ENCODE results near the gene RLBP1.

Gene RLBP1

GRCh38 chr15:89205991-89206585 lies 15.3 kb downstream of the RLBP1 start:
- H3K27me3 ChIP-seq (ENCODE audit: control insufficient read depth, insufficient read depth, low read length): no peaks in the 10 kb centered on the region
- H3K4me3 ChIP-seq (ENCODE audit: low read depth, low read length): no peak overlapping the region
- H3K4me1 ChIP-seq (ENCODE audit: control insufficient read depth, insufficient read depth, low read length): peaks cover 11% of the 10 kb centered on the region
- H3K9ac ChIP-seq (ENCODE audit: low read depth, low read length): no peak overlapping the region
- no peaks in the 10 kb centered on the region for H3K36me3 ChIP-seq (ENCODE audit: control insufficient read depth, insufficient read depth, low read length)
- H3K27ac ChIP-seq (ENCODE audit: low read depth, low read length): no peak overlapping the region
- H3K9me3 ChIP-seq (ENCODE audit: control insufficient read depth, insufficient read depth, low read length): no peaks in the 10 kb centered on the region

- no peaks in the 10 kb centered on the region for H3K9me3 ChIP-seq (ENCODE audit: control insufficient read depth, insufficient read depth, low read length)
- H3K27me3 ChIP-seq (ENCODE audit: control insufficient read depth, insufficient read depth, low read length): no peaks in the 10 kb centered on the region
- no peak overlapping the region for H3K4me3 ChIP-seq (ENCODE audit: low read depth, low read length)
- peaks cover 27% of the 10 kb centered on the region for H3K4me1 ChIP-seq (ENCODE audit: control insufficient read depth, insufficient read depth, low read length)
- H3K27ac ChIP-seq (ENCODE audit: low read depth, low read length): no peak overlapping the region
- no peaks in the 10 kb centered on the region for H3K36me3 ChIP-seq (ENCODE audit: control insufficient read depth, insufficient read depth, low read length)
- no peak overlapping the region for H3K9ac ChIP-seq (ENCODE audit: low read depth, low read length)
Measured at GRCh38 chr15:89203705-89204273, 17.6 kb downstream of the RLBP1 start.

GRCh38 chr15:89201465-89202005 lies 19.8 kb downstream of the RLBP1 start:
- Histone ChIP-seq H3K36me3 (ENCODE audit: control insufficient read depth, insufficient read depth, low read length) (no peaks in the 10 kb centered on the region), H3K9ac (ENCODE audit: low read depth, low read length) (no peak overlapping the region), H3K9me3 (ENCODE audit: control insufficient read depth, insufficient read depth, low read length) (no peaks in the 10 kb centered on the region), H3K4me1 (ENCODE audit: control insufficient read depth, insufficient read depth, low read length) (peaks cover 48% of the 10 kb centered on the region), H3K27me3 (ENCODE audit: control insufficient read depth, insufficient read depth, low read length) (no peaks in the 10 kb centered on the region), H3K27ac (ENCODE audit: low read depth, low read length) (no peak overlapping the region), H3K4me3 (ENCODE audit: low read depth, low read length) (no peak overlapping the region)

- Histone ChIP-seq H3K27ac (ENCODE audit: low read depth, low read length) (no peak overlapping the region), H3K36me3 (ENCODE audit: control insufficient read depth, insufficient read depth, low read length) (no peaks in the 10 kb centered on the region)
Measured at GRCh38 chr15:89200182-89200581, 21.2 kb downstream of the RLBP1 start.

GRCh38 chr15:89199746-89200145 lies 21.6 kb downstream of the RLBP1 start:
- Histone ChIP-seq H3K27me3 (ENCODE audit: control insufficient read depth, insufficient read depth, low read length) (no peaks in the 10 kb centered on the region), H3K27ac (ENCODE audit: low read depth, low read length) (peak overlapping the region; percentile 75), H3K4me3 (ENCODE audit: low read depth, low read length) (no peak overlapping the region), H3K4me1 (ENCODE audit: control insufficient read depth, insufficient read depth, low read length) (peaks cover 48% of the 10 kb centered on the region), H3K36me3 (ENCODE audit: control insufficient read depth, insufficient read depth, low read length) (no peaks in the 10 kb centered on the region), H3K9me3 (ENCODE audit: control insufficient read depth, insufficient read depth, low read length) (no peaks in the 10 kb centered on the region), H3K9ac (ENCODE audit: low read depth, low read length) (no peak overlapping the region)

More at GRCh38 chr15:89200182-89200581, 21.2 kb downstream of the RLBP1 start:
- Histone ChIP-seq H3K27me3 (ENCODE audit: control insufficient read depth, insufficient read depth, low read length) (no peaks in the 10 kb centered on the region), H3K9me3 (ENCODE audit: control insufficient read depth, insufficient read depth, low read length) (no peaks in the 10 kb centered on the region), H3K9ac (ENCODE audit: low read depth, low read length) (no peak overlapping the region), H3K4me3 (ENCODE audit: low read depth, low read length) (no peak overlapping the region), H3K4me1 (ENCODE audit: control insufficient read depth, insufficient read depth, low read length) (peaks cover 48% of the 10 kb centered on the region)

- no peak overlapping the region for H3K4me3 ChIP-seq (ENCODE audit: low read depth, low read length)
- no peaks in the 10 kb centered on the region for H3K36me3 ChIP-seq (ENCODE audit: control insufficient read depth, insufficient read depth, low read length)
- H3K9me3 ChIP-seq (ENCODE audit: control insufficient read depth, insufficient read depth, low read length): no peaks in the 10 kb centered on the region
- H3K27ac ChIP-seq (ENCODE audit: low read depth, low read length): peak overlapping the region; percentile 75
- no peaks in the 10 kb centered on the region for H3K27me3 ChIP-seq (ENCODE audit: control insufficient read depth, insufficient read depth, low read length)
- peaks cover 48% of the 10 kb centered on the region for H3K4me1 ChIP-seq (ENCODE audit: control insufficient read depth, insufficient read depth, low read length)
- H3K9ac ChIP-seq (ENCODE audit: low read depth, low read length): no peak overlapping the region
Measured at GRCh38 chr15:89198934-89199333, 22.4 kb downstream of the RLBP1 start.

GRCh38 chr15:89198196-89198595 lies 23.2 kb downstream of the RLBP1 start:
- Histone ChIP-seq H3K36me3 (ENCODE audit: control insufficient read depth, insufficient read depth, low read length) (peaks cover 2% of the 10 kb centered on the region; the same call in 1 of the 2 replicates), H3K9me3 (ENCODE audit: control insufficient read depth, insufficient read depth, low read length) (no peaks in the 10 kb centered on the region), H3K9ac (ENCODE audit: low read depth, low read length) (no peak overlapping the region), H3K27ac (ENCODE audit: low read depth, low read length) (peak overlapping the region; percentile 75), H3K4me1 (ENCODE audit: control insufficient read depth, insufficient read depth, low read length) (peaks cover 48% of the 10 kb centered on the region), H3K4me3 (ENCODE audit: low read depth, low read length) (no peak overlapping the region), H3K27me3 (ENCODE audit: control insufficient read depth, insufficient read depth, low read length) (no peaks in the 10 kb centered on the region)

GRCh38 chr15:89197503-89197971 lies 23.8 kb downstream of the RLBP1 start:
- H3K9ac ChIP-seq (ENCODE audit: low read depth, low read length): no peak overlapping the region
- H3K27ac ChIP-seq (ENCODE audit: low read depth, low read length): peak overlapping the region; percentile 75
- H3K36me3 ChIP-seq (ENCODE audit: control insufficient read depth, insufficient read depth, low read length): peaks cover 9% of the 10 kb centered on the region; the same call in 1 of the 2 replicates
- no peak overlapping the region for H3K4me3 ChIP-seq (ENCODE audit: low read depth, low read length)
- peaks cover 46% of the 10 kb centered on the region for H3K4me1 ChIP-seq (ENCODE audit: control insufficient read depth, insufficient read depth, low read length)
- H3K9me3 ChIP-seq (ENCODE audit: control insufficient read depth, insufficient read depth, low read length): no peaks in the 10 kb centered on the region
- H3K27me3 ChIP-seq (ENCODE audit: control insufficient read depth, insufficient read depth, low read length): no peaks in the 10 kb centered on the region

- Histone ChIP-seq H3K27ac (ENCODE audit: low read depth, low read length) (peak overlapping the region; percentile 75), H3K27me3 (ENCODE audit: control insufficient read depth, insufficient read depth, low read length) (no peaks in the 10 kb centered on the region), H3K9me3 (ENCODE audit: control insufficient read depth, insufficient read depth, low read length) (no peaks in the 10 kb centered on the region), H3K4me1 (ENCODE audit: control insufficient read depth, insufficient read depth, low read length) (peaks cover 40% of the 10 kb centered on the region), H3K4me3 (ENCODE audit: low read depth, low read length) (no peak overlapping the region), H3K36me3 (ENCODE audit: control insufficient read depth, insufficient read depth, low read length) (peaks cover 11% of the 10 kb centered on the region), H3K9ac (ENCODE audit: low read depth, low read length) (no peak overlapping the region)
Measured at GRCh38 chr15:89196994-89197393, 24.4 kb downstream of the RLBP1 start.

GRCh38 chr15:89196241-89196640 lies 25.1 kb downstream of the RLBP1 start:
- no peak overlapping the region for H3K4me3 ChIP-seq (ENCODE audit: low read depth, low read length)
- no peak overlapping the region for H3K27ac ChIP-seq (ENCODE audit: low read depth, low read length)
- peaks cover 15% of the 10 kb centered on the region for H3K36me3 ChIP-seq (ENCODE audit: control insufficient read depth, insufficient read depth, low read length)
- H3K27me3 ChIP-seq (ENCODE audit: control insufficient read depth, insufficient read depth, low read length): no peaks in the 10 kb centered on the region
- peaks cover 37% of the 10 kb centered on the region for H3K4me1 ChIP-seq (ENCODE audit: control insufficient read depth, insufficient read depth, low read length)
- H3K9ac ChIP-seq (ENCODE audit: low read depth, low read length): no peak overlapping the region
- no peaks in the 10 kb centered on the region for H3K9me3 ChIP-seq (ENCODE audit: control insufficient read depth, insufficient read depth, low read length)

- H3K36me3 ChIP-seq (ENCODE audit: control insufficient read depth, insufficient read depth, low read length): peaks cover 19% of the 10 kb centered on the region
- no peak overlapping the region for H3K27ac ChIP-seq (ENCODE audit: low read depth, low read length)
- no peak overlapping the region for H3K9ac ChIP-seq (ENCODE audit: low read depth, low read length)
- H3K27me3 ChIP-seq (ENCODE audit: control insufficient read depth, insufficient read depth, low read length): no peaks in the 10 kb centered on the region
- H3K9me3 ChIP-seq (ENCODE audit: control insufficient read depth, insufficient read depth, low read length): no peaks in the 10 kb centered on the region
- no peak overlapping the region for H3K4me3 ChIP-seq (ENCODE audit: low read depth, low read length)
- H3K4me1 ChIP-seq (ENCODE audit: control insufficient read depth, insufficient read depth, low read length): peaks cover 37% of the 10 kb centered on the region
Measured at GRCh38 chr15:89195836-89196235, 25.5 kb downstream of the RLBP1 start.

All from HUES48 (cell line).